GM19193 (cell line): Measurements from ENCODE around the gene DDB1.

Experiments used
- POLR2A ChIP-seq: IDR thresholded peaks from 4 replicates; pipeline ENCODE4 v1.6.1; 2011; ENCODE audit not compliant: insufficient read depth, insufficient read length; ENCODE audit errors: extremely low read depth

DDB1 gene

DNA sequence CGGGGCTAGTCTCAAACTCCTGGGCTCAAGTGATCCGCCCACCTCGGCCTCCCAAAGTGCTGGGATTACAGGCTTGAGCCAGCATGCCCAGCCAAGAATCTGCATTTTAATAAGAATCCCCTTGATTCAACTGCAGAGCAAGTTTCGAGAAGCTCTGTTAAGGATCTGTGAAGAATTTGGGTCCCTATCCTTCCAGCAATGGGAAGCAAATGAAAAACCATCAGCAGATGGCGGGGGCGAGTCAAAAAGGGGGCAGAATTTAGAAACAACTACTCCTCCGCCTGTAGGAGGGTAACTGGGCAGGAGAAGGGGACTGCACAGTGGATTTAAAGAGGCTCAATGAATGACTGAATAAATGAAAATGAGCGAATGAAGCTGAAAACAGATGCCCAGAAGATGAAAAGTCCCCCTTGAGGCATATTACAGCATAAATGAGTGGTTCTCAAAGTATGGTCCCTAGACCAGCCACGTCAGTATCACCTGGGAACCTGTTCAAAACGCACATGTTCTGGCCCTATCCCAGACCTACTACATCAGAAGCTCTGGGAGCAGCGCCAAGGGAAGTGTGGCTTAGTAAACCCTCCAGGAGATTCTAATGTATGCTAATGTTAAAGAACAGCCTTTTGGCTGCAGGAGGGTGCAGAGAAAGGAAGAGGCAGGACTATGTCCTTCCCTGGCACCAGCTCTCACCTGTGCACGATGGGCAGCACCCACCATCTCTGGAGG is 52.8 kb downstream of the DDB1 start:
- no peak for TF ChIP-seq POLR2A

GRCh38 chr11:61278001-61278470 is 54.9 kb downstream of the DDB1 start:
- no peak for TF ChIP-seq POLR2A

DNA sequence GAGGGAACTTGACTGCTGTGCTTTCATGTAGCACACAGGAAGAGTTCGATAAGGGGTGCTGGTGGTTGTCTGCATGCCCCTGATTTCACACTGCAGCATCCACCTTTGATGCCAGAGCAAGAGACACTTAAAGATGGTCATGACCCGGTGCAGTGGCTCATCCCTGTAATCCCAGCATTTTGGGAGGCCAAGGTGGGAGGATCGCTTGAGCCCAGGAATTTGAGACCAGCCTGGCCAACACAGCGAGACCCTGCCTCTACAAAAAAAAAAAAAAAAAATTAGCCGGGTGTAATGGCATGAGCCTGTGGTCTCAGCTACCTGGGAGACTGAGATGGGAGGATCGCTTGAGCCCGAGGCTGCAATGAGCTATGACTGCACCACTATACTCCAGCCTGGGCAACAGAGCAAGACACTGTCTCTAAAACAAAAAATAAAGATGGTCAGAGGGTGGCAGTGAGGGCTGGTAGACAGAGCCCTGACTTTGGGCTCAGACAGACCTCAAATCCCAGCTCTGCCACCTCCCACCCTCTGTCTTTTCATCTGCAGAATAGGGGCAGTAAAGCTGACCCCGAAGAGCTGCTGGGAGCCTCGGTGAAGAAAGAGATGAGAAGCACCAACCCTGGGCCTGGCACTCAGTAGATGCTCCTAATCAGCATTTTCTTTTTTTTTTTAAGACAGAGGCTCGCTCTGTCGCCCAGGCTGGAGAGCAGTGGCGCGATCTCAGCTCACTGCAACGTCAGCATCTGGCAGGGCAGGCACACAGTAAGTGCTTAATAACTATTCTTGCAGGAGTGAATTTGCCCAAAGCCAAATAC is 55.5 kb downstream of the DDB1 start:
- TF ChIP-seq POLR2A, result no peak

GRCh38 chr11:61275191-61275590 is 57.7 kb downstream of the DDB1 start:
- TF ChIP-seq POLR2A, result no peak

DNA sequence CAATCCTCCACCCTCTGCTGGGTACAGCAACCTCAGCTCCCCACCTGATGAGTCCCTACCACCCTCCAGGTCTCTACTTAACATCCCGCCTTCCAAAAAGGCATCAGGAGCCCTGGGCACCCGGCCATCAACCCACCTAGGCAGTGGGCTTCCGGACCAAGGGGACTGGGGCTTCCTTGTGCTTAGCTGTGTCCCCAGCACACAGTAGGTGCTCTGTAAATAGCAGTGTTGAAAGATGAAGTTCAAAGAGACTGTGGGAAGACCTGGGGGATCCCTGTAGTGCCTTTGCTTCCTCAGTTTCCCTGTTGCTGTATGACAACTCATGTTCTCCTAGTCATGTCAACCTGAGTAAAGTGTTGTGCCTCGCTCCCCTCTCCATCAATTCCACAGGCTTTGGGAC is 58.8 kb downstream of the DDB1 start:
- no peak for TF ChIP-seq POLR2A

DNA sequence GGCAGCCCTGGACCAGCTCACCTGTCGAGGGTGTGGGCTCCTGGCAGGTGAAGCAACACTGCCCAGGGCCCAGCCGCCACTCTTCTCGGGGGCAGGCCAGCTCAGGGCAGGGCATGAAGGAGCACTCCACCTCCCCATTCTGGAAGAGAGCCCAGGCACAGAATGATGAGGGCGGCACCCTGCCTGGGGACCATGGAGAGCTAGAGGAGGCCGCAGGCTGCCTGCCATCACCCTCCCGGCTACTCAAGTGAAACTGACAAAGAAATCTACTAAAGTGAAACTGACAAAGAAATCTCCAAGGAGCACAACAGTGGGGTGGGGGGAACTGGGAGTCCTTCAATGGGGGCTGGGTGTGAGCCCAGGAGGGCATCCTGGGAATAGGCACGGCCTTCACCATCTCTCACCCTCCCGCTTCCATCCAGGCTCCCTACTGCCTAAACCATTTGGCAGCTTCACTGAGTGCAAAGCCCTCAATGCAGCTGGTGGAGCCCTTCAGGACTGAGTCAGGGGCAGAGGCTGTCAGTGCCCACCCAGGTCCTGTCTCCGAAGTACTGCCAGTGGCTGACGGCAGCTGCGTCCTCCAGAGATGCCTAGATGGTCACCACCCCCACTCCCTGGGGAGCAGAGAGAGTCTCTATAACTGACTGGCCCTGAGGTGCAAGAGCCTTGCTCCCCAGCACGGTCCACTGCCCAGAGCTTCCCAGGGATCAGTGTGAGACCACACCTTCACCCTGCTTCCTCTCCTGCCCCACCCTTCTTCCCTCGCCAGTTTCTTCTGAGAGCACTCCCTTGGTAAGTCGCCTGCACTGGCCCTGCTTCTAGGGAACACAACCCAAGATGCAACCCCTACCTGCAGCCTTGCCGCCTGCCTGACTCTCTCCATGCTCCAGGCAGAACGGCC is 59.5 kb downstream of the DDB1 start:
- TF ChIP-seq POLR2A, result no peak

DNA sequence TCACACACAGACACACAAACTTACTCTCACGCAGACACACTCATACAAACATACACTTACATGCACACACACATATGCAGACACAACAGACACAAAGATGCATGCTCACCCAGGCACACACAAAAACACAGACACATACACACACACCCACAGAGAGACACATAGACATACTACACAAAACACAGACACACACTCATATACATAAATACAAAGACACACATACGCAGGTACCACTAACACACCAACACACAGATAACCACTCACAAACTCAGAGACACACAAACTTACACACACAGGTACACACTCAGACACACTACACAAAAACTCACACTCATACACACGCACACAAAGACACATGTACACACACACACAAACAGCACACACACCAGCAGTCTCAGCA is 60.2 kb downstream of the DDB1 start:
- TF ChIP-seq POLR2A, result no peak

- no peak for TF ChIP-seq POLR2A
These were observed 62.4 kb downstream of the DDB1 start for GRCh38 chr11:61270354-61271076.

DNA sequence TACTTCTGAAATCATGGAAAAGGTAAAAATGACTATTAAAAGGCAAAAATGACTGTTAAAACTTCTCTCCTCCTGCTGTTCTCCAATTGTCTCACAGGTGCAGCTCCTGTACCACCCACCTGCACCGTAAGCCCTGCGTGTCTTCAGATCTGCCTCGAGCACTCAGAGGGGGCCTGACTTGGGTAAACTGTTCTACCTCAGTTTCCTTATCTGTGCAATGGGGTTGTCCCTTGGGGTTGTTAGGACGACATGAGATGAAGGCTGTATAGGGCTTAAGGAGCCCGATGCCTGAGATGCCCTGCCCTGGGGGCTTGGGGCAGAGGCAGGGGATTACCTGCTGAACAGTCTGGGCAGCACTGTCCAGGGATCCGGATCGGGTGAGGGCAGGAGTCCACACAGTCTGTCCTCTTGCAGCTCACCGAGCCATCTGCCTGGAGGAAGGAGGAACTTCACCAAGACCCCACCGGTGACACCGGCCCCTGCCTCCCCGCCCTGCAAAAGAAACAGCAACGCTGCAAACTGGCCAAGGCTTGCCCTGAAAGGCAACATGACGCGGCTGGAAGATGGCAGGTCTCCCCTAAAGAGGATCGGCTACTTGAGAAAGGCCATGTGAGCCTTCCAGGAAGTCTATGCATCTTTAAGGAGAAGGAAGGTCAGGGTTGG is 64.2 kb downstream of the DDB1 start:
- TF ChIP-seq POLR2A, result no peak

GRCh38 chr11:61267437-61267841 is 65.5 kb downstream of the DDB1 start:
- no peak for TF ChIP-seq POLR2A

- TF ChIP-seq POLR2A, result no peak
These were observed 66.3 kb downstream of the DDB1 start for GRCh38 chr11:61266602-61267001.

DNA sequence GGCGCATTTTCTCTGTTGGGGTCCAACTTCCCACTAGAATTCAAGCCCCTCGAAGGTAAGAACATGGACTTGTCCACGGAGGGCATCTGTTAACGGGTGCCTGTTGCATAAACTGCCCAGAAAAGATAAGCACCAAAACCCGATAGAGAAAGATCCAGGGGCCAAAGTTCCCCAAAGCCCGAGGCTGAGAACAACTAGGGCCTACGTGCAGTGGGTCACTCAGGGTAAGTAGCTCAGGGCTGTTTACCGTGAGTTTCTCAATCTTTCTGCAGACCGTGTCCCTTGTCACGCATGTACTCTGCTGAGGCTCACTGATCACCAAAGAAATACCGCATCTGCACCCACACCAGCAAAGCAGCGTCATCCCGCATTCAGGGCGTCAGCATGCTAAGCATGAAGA is 67.5 kb downstream of the DDB1 start:
- TF ChIP-seq POLR2A, result no peak

DNA sequence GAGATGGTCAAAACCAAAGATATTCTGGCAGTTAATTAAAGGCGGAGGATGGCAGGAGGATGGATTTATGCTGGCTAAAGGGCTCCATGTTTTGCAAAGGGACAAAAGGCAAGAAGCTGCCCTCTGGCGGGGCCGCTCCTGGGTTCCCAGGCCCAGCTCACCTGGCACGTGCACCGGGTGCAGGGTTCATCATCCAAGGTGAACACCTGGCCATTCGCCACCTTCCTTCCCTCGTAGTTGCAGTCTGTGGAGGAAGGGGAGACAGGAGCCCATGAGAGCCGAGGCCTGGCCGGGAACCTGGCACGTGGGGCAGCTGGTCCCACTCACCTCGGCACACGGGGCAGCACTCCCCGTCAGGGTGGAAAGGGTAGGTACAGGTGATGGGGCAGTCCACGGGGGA is 68.1 kb downstream of the DDB1 start:
- no peak for TF ChIP-seq POLR2A

DNA sequence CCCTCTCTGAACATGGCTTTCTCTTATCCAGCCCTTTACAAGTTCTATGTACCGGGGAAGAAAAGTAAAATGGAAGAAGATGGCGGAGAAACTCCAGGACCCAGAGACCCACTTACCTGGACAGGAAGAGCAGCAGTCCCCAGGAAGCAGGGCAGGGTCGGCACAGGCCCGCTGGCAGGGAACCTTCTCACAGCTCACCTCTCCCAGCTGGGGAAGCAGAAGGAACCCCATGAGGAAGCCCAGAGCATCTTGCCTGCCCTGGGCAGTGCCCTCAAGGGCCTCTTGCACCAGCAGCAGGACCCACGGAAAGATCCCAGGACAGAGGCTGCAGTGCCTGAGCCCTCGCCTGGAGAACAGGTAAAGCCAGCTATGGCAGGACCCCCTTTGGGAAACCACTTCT is 68.5 kb downstream of the DDB1 start:
- TF ChIP-seq POLR2A, result no peak

DNA sequence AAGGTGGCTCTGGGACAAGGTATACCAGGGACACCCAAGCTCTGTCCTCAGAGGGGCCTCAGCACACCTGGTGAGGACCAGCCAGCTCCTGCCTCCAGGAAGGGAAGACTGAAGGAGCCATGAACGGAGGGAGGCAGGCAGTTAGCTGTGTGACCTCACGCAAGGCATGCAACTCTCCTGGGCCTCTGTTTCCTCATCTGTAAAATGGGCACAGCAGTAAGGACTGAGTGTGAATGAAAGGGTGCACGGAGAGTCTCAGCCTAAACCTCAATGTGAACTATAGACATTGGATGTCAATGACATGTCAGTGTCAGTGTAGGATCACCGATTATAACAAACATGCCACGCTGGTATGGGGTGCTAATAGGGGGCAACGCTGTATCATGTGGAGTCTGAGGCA is 73.5 kb downstream of the DDB1 start:
- no peak for TF ChIP-seq POLR2A

GRCh38 chr11:61258546-61258945 is 74.4 kb downstream of the DDB1 start:
- no peak for TF ChIP-seq POLR2A
